HAP-1 (cell line): Measurements from ENCODE around the gene ATP2C2.

Experiments used
- DNase-seq, 2 experiments: peaks; one replicate each; pipeline ENCODE4 v3.0.0-alpha.2; 2016 to 2020; ENCODE audit warnings: low spot score in 2 of 2
- H3K27me3 ChIP-seq: fragments of 250-450 bp; sonication (Bioruptor Pico); 2 replicates; pipeline ENCODE4 v1.5.1; 2020; ENCODE audit warnings: low read depth, mild to moderate bottlenecking, moderate library complexity
- H3K36me3 ChIP-seq: fragments of 250-450 bp; sonication (Bioruptor Pico); replicated peaks from 2 replicates; pipeline ENCODE4 v1.5.1; 2020; ENCODE audit warnings: mild to moderate bottlenecking
- H3K4me1 ChIP-seq: fragments of 250-450 bp; sonication (Bioruptor Pico); 2 replicates; pipeline ENCODE4 v1.5.1; 2020; ENCODE audit warnings: mild to moderate bottlenecking
- H3K4me3 ChIP-seq: fragments of 250-450 bp; sonication (Bioruptor Pico); 2 replicates; pipeline ENCODE4 v1.5.1; 2020; ENCODE audit warnings: mild to moderate bottlenecking, moderate library complexity
- H3K9me3 ChIP-seq: fragments of 250-450 bp; sonication (Bioruptor Pico); 2 replicates; pipeline ENCODE4 v1.5.1; 2020; ENCODE audit warnings: mild to moderate bottlenecking, moderate library complexity
- in situ Hi-C: fragments of 300-500 bp; cut with MboI; formaldehyde crosslinking; loops from 3 replicates; pipeline ENCODE4 v1.14.3; 2020; ENCODE audit warnings: low sequenced_read_pairs, inconsistent platforms, mixed read lengths

Gene ATP2C2

GRCh38 chr16:84499638-84500037 lies 131.3 kb downstream of the ATP2C2 start:
- Histone ChIP-seq H3K27me3 (no peaks in the 10 kb centered on the region), H3K36me3 (no peaks in the 10 kb centered on the region), H3K9me3 (no peaks in the 10 kb centered on the region), H3K4me3 (no peak overlapping the region), H3K4me1 (no peaks in the 10 kb centered on the region; the same call in 1 of the 2 replicates)
- no peak for DNase-seq
- in situ Hi-C loops: no loop called here

- Histone ChIP-seq H3K4me1 (peaks cover 7% of the 10 kb centered on the region), H3K9me3 (no peaks in the 10 kb centered on the region), H3K27me3 (no peaks in the 10 kb centered on the region), H3K4me3 (no peak overlapping the region), H3K36me3 (no peaks in the 10 kb centered on the region)
- DNase-seq: no peak
- in situ Hi-C loops: no loop called here
Observed at GRCh38 chr16:84500531-84500930, 132.2 kb downstream of the ATP2C2 start.

GRCh38 chr16:84501077-84501735 lies 132.9 kb downstream of the ATP2C2 start:
- no peaks in the 10 kb centered on the region for H3K27me3 ChIP-seq
- no peak for DNase-seq
- in situ Hi-C loops: no loop called here
- no peaks in the 10 kb centered on the region for H3K36me3 ChIP-seq
- no peaks in the 10 kb centered on the region for H3K9me3 ChIP-seq
- peaks cover 14% of the 10 kb centered on the region for H3K4me1 ChIP-seq
- no peak overlapping the region for H3K4me3 ChIP-seq

GRCh38 chr16:84502075-84502474 lies 133.7 kb downstream of the ATP2C2 start:
- H3K9me3 ChIP-seq: no peaks in the 10 kb centered on the region
- H3K4me1 ChIP-seq: peaks cover 15% of the 10 kb centered on the region
- H3K27me3 ChIP-seq: no peaks in the 10 kb centered on the region
- in situ Hi-C loops: no loop called here
- no peak for DNase-seq
- H3K36me3 ChIP-seq: no peaks in the 10 kb centered on the region
- no peak overlapping the region for H3K4me3 ChIP-seq

GRCh38 chr16:84502581-84502980 lies 134.2 kb downstream of the ATP2C2 start:
- no peaks in the 10 kb centered on the region for H3K9me3 ChIP-seq
- no peak overlapping the region for H3K4me3 ChIP-seq
- DNase-seq: no peak
- H3K27me3 ChIP-seq: no peaks in the 10 kb centered on the region
- in situ Hi-C loops: no loop called here
- H3K4me1 ChIP-seq: peaks cover 15% of the 10 kb centered on the region
- H3K36me3 ChIP-seq: no peaks in the 10 kb centered on the region

GRCh38 chr16:84503751-84504395 lies 135.5 kb downstream of the ATP2C2 start:
- Histone ChIP-seq H3K4me3 (peak overlapping the region; percentile 81), H3K27me3 (no peaks in the 10 kb centered on the region), H3K9me3 (no peaks in the 10 kb centered on the region), H3K36me3 (no peaks in the 10 kb centered on the region), H3K4me1 (peaks cover 15% of the 10 kb centered on the region)
- no peak for DNase-seq
- in situ Hi-C loops: no loop called here

- H3K27me3 ChIP-seq: no peaks in the 10 kb centered on the region
- peak within 1 kb of the TSS; percentile 81 for H3K4me3 ChIP-seq
- DNase-seq: peak; percentile 95 to 99
- no peaks in the 10 kb centered on the region for H3K9me3 ChIP-seq
- H3K36me3 ChIP-seq: no peaks in the 10 kb centered on the region
- in situ Hi-C loops: loop anchor here (5.0 kb wide), 1 partner anchor 223 kb away; no protein-coding TSS in a partner anchor
- peaks cover 15% of the 10 kb centered on the region for H3K4me1 ChIP-seq
Observed at GRCh38 chr16:84504420-84505248, 136.3 kb downstream of the ATP2C2 start, which contains the start of gene MEAK7. MEAK7 (minus strand) TSS chr16:84504659; CDS start chr16:84498086, 6,573 bp downstream.

- Histone ChIP-seq H3K27me3 (no peaks in the 10 kb centered on the region), H3K9me3 (no peaks in the 10 kb centered on the region), H3K4me1 (peaks cover 15% of the 10 kb centered on the region), H3K36me3 (no peaks in the 10 kb centered on the region), H3K4me3 (peak overlapping the region; percentile 81)
- DNase-seq: no peak
- in situ Hi-C loops: loop anchor here (5.0 kb wide), 1 partner anchor 222 kb away; no protein-coding TSS in a partner anchor
Observed at GRCh38 chr16:84505249-84506187, 137.2 kb downstream of the ATP2C2 start.

GRCh38 chr16:84507011-84507982 lies 139.0 kb downstream of the ATP2C2 start:
- Histone ChIP-seq H3K27me3 (no peaks in the 10 kb centered on the region), H3K36me3 (no peaks in the 10 kb centered on the region), H3K4me1 (peaks cover 22% of the 10 kb centered on the region), H3K4me3 (no peak overlapping the region), H3K9me3 (no peaks in the 10 kb centered on the region)
- DNase-seq: no peak
- in situ Hi-C loops: loop anchor here (5.0 kb wide), 1 partner anchor 220 kb away; no protein-coding TSS in a partner anchor

- in situ Hi-C loops: loop anchor here (5.0 kb wide), 1 partner anchor 219 kb away; no protein-coding TSS in a partner anchor
- Histone ChIP-seq H3K36me3 (no peaks in the 10 kb centered on the region), H3K4me1 (peaks cover 22% of the 10 kb centered on the region), H3K4me3 (no peak overlapping the region), H3K9me3 (no peaks in the 10 kb centered on the region), H3K27me3 (no peaks in the 10 kb centered on the region)
- DNase-seq: no peak
Observed at GRCh38 chr16:84508502-84508901, 140.2 kb downstream of the ATP2C2 start.

- Histone ChIP-seq H3K27me3 (no peaks in the 10 kb centered on the region), H3K36me3 (no peaks in the 10 kb centered on the region), H3K9me3 (no peaks in the 10 kb centered on the region), H3K4me1 (peaks cover 22% of the 10 kb centered on the region), H3K4me3 (no peak overlapping the region)
- in situ Hi-C loops: loop anchor here (5.0 kb wide), 1 partner anchor 218 kb away; no protein-coding TSS in a partner anchor
- DNase-seq: no peak
Observed at GRCh38 chr16:84509032-84509950, 141.0 kb downstream of the ATP2C2 start.
